HG02852 (cell line): ENCODE measurements around the gene DLD.

ENCODE experiments used
- ATAC-seq: cut with Tn5 transposase; IDR thresholded peaks from one replicate; pipeline ENCODE4 v1.9.1; 2021; ENCODE audit warnings: mild to moderate bottlenecking, moderate library complexity; ENCODE audit not compliant: unreplicated experiment

Gene DLD

DNA sequence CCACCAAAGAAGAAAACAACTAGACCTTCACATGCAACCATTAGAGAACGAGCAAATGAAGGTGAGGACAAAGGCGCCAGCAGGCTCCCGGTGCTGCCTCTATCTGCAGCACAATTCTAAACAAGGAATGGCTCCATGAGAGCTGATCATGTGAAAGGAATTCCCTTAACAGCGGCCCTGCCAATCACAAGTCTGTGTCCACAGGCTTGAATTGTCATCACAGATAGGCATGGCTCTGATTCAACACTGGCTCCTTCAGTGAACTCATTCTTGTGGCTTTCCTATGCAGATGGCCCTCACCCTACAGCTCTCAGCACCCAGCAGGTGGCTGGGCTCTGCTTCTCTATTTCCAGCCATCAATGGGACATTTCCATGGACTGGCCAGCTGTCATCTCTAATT lies 75.7 kb downstream of the DLD start:
- ATAC-seq = no peak

GRCh38 chr7:107967420-107967819 lies 76.4 kb downstream of the DLD start:
- no peak for ATAC-seq

GRCh38 chr7:107968449-107968848 lies 77.5 kb downstream of the DLD start:
- ATAC-seq = no peak

GRCh38 chr7:107969856-107970255 lies 78.9 kb downstream of the DLD start:
- ATAC-seq = no peak
